GM21381 (cell line): ENCODE data around the gene FBXO46.
"Not testable (repeated sequence)": the region's sequence is repeated elsewhere in the genome, so short reads cannot be mapped to it uniquely, and the experiment has no call there.

Experiments used
- ATAC-seq: cut with Tn5 transposase; IDR thresholded peaks from one replicate; pipeline ENCODE4 v1.9.1; 2021; ENCODE audit warnings: mild to moderate bottlenecking, moderate library complexity; ENCODE audit not compliant: unreplicated experiment

FBXO46 gene

DNA sequence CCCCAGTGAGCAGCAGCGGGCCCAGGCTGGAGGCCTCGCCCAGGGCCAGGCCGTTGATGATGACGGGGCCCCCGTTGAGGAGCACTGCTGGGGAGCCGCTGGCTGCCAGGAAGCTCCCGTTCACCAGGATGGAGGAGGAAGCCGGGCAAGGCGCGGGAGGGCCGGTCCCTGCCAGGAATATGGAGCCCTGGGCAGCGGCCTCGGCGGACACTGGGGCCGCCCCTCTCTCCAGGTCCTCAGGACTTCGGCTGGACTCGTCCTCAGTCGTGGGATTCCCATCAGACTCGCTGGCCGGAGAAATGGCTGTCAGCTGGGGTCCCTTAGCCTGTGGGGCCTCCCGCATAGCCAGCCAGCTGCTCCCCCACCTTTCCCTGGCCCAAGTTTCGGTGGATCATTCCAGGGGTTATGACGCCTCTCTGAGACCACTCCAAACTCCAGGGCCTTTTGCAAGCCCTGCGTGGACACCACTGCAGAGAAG lies 36.2 kb upstream of the FBXO46 start:
- no peak for ATAC-seq

DNA sequence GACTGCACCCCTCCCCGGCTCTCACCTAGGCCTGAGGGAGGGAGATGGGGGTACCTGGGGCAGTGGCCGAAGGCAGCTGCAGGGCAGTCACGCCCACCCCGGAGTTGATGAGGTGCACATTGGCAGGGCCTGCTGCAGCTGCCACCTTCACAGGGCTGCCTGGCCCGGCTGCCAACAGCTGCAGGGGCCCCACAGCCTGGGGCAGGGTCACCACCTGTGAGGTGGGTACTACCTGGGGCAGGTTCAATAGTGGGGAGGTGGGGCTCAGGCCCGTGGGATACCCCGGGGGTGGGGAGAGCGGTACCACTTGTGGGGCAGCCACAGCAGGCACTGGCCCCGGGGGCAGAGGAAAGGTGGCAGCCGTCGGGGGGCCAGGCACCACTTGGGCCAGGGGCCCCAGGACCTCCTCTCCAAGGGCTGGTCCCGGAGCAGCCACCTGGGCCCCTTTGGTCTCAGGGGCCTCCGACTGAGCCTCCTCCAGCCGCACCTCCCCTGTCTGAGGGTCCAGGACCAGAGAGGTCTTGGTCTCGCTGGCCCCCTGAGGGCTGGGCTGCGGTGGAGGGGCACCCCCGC lies 35.7 kb upstream of the FBXO46 start:
- no peak for ATAC-seq

DNA sequence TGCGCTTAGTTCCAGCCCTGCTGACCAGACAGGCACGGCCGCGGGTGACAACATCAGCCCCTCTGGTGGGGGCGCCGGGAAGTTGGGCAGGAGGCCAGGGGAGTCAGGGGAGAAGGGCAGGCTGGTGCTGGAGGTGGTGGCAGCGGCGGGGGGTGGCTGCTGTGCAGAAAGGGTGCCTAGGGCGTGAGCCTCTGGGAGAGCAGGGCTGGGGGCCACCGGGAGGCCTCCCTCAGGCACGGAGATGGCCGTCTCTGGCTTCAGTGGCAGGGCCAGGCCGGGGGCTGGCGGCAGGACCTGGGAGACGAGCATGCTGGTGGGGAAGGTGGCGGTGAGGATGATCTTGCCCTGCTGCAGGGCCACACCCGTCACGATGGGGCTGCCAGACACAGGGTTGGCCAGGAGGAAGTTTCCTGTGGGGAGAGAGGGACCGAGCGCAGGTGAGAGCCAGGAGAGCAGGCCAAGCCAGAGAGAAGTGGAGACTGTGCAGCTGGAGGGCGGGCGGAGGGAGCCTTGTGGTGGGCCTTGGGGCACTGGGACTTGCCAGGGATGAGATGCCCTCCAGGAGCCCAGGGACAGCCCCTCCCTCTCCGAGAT lies 35.1 kb upstream of the FBXO46 start:
- ATAC-seq = no peak

DNA sequence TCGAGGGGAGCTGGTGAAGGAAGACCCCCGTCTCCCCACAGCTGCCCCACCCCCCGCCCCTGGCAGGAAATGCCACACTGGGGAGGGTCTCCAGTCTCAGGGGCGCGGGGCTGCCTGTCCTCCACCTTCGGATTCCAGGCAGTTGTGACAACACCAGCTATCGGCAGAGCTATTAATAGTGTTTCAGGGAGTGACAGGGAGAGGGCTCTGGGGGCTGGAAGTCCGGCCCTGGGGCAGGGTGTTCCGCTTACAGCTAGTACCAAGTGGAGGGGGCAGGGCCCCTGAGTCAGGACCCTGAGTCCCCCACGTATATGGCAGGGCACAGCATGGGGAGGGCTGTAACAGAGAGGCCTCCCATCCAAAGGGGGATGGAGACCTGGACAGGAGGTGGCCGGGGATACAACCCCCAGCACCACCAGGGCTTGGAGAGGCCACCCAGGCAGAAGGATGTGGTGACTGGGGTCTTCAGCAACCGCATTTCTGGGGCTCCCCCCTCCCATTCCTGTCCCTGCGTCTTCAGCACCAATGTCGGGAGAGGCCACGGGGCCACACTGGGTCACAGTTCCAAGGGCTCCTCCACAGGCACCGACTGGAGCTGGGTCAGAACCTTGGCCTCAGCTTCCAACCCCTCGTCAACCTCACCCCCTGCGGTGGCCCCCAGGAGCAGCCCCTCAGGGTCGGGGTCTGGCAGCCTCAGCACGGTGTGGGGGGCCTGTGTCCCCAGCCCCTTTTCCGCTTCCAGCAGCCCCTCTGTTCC lies 34.4 kb upstream of the FBXO46 start:
- ATAC-seq = no peak

DNA sequence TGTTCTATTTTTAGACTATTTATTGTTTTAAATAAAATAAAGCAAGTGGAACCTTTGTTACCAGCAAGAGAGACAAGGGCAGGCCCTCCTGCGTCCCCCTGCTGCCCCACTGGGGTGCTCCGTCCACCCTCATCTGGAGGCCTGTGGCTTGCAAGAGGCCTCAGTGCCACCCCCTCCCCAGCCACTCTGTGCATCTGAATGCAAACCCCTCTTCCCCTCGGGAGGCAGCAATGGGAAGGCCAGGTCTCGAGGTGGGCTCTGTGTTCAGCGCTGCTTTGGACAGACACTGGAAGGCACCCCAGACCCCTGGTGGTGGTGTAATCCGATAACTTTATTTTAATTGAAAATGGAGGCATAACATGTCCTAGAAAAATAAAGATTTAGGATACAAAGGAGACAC lies 33.8 kb upstream of the FBXO46 start:
- ATAC-seq = no peak

DNA sequence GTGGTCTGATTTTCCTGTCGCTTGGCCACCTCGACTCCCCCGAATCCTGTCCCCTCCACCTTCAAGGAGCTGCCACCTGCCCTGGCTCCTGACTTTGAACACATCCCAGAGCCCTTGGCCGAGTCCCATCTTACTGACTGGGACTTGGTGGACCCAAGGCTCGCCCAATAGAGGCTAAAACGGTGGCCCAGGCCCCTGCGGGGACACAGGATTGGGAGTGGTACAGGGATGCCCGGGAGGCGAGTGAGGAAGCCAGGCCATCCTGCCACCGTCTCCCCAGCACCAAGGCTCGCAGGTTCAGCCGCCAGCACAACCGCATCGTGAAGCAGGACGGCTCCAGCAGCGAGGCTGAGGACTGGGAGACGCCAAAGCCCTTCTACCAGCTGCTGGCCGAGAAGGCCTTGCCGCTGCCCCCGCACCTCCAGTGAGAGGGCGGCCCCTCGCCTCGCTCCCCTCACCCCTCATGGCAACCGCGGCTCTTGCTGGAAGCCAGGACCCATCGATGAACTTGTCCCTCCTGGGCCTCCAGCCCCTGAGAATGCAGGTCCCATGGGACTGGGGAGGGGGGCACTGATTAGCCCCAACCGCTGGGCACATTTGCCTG lies 33.1 kb upstream of the FBXO46 start:
- no peak for ATAC-seq

DNA sequence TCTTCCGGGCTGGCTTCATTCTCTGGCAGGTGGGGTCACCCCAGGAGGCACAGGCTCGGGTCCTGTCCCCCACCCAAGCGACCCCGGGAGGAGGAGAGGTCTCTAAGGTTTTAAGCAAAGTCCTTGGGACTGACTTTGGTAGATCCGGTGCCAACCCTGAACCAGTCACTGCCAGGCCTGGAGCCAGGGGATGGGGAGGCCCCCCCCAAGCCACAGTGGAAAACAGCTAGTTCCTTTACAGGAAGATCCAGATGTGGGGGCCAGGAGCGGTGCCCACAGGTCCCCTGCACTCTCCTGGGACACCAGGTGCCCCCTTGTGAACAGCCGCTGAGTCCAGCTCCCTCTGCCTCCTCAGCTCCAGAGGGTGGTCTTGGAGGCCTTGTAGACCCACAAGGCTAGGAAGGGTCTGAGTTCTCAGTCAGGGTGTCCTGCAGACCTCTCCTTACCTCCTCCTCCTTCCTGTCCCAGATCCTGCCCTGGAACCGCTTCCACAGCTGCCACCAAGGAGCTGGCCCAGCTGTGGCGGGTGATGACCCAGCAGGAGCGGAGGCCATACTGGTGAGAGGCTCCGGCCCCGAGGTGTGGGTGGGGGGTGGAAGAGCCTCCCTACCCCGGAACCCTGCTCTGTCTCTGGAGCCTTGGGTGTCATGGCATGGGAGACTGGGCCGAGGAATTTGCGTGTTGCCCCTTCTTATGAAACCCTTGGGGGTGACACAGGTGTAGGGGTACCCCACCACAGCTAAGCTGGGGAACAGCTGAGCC lies 32.4 kb upstream of the FBXO46 start:
- no peak for ATAC-seq

DNA sequence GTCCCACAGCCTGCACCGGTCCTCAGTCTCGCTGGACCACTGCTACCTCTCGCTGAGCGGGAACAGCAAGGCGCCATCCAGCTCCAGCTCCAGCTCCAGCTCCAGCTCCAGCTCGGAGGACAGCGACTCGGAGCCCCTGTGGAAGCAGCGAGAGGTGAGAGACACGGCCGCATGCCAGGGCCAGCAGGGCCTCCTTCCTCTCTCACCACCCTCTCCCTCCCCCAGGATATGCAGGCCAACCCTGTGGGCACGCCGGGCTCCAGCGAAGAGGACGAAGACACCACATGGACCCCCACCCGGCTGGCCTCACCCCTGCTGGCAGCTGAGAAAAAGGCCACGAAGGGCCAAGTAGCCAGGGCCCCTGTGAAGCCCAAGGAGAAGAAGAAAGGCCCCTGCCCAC lies 31.0 kb upstream of the FBXO46 start:
- no peak for ATAC-seq

DNA sequence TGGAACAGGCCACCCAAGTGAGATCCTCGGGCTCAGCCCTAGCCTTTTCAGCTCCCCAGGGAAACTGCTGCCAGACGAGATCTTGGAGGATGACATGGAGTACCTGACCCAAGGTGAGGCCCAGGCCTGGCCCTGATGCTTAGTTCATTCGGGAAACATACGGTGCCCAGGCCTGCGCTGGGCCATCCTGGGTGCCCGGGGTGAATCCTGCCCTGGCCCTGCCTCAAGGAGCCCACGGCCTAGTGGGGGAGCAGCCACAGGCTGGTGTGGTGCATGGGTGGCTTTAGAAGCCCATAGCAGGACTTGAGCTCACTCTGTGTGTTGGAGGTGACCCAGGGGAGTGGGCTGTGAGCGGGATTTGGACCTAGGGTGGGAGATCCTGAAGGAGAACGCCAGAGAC lies 28.2 kb upstream of the FBXO46 start:
- no peak for ATAC-seq

DNA sequence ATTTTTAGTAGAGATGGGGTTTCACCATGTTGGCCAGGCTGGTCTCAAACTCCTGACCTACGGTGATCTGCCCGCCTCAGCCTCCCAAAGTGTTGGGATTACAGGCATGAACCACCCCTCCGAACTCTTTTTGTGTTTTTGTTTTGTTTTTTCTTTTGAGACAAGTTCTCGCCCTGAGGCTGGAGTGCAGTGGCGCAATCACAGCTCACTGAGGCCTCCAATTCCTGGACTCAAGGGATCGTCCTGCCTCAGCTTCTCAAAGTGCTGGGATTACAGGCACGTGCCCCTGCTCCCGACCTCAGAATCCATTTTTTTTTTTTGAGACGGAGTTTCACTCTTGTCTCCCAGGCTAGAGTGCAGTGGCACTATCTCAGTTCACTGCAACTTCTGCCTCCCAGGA lies 27.0 kb upstream of the FBXO46 start:
- ATAC-seq = no peak

DNA sequence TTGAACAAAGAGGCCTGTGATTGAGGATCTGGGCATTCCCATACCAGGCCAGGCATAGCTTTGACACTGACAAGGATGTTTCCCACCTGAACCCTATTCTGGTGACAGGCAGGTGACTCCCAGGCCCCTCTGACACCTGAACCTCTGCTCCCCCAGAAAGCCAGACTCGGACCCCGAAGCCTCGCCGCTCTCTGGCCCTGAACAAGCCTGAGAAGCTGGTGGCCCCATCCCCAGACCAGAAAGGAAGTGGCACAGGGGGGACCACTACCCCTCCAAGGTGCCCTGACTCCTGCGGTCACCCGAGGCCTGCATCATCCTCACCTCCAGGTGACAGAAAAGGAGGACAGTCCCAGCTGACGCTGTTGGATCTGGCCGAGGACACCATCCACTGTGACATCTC lies 23.6 kb upstream of the FBXO46 start:
- ATAC-seq = no peak

DNA sequence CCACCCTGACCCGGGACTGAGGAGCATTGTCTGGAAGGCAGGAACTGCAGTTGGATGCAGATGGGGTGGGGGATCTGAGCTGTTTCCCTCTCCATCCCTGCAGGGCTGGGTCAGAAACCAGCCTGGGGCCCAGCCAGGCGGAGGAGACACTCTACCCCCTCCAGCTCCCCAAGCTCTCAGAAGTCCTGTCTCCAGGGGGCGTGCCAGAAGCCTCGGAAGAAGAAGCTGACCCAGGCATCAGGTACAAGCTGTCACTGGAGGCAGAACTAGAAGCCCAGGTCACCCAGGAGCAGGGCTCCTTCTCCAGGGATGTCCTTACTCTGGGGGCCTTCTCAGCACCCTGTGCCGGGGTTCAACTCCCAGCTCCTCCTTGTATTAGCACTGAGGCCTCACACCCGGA lies 22.9 kb upstream of the FBXO46 start:
- no peak for ATAC-seq

DNA sequence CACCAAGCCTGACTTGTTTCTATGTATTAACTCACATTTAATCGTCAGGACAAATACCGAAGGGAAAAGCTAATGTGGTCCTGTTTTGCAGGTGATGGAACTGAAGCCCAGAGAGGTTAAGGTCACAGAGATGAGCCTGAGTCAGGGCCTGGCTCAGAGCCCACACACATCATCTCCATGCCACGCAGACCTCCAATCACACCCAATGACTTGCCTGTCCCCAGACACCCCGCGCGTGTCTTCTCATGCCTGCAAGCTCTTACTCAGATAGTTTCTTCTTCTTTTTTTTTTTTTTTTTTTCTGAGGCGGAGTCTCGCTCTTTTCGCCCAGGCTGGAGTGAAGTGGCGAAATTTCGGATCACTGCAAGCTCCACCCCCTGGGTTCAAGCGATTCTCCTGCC lies 21.9 kb upstream of the FBXO46 start:
- ATAC-seq = no peak

DNA sequence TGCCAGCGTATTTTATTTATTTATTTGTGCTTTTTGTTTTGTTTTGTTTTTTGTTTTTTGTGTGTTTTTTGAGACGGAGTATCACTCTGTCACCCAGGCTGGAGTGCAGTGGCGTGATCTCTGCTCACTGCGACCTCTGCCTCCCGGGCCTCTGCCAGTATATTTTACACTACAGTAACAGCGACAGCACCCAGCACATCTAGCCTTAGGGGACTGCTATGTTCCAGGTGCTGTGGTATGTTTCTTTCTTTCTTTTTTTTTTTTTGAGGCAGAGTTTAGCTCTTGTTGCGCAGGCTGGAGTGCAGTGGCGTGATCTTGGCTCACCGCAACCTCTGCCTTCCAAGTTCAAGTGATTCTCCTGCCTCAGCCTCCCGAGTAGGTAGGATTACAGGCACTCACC lies 20.8 kb upstream of the FBXO46 start:
- not testable (repeated sequence) for ATAC-seq

DNA sequence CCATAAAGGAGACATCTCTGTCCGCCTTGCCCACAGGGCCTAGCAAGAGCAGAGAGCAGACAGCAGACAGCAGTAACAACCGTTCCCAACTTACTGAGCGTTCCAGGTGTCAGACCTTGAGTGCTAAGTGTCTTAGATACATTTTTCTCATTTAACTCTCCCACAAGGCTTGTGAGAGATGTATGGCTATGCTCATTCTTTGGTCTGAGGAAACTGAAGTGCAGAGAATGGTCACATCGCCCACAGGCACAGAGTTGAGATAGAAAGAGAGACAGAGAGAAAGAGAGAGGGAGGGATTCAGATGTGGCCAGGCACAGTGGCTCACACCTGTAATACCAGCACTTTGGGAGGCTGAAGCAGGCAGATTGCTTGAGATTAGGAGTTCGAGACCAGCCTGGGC lies 16.8 kb upstream of the FBXO46 start:
- no peak for ATAC-seq

DNA sequence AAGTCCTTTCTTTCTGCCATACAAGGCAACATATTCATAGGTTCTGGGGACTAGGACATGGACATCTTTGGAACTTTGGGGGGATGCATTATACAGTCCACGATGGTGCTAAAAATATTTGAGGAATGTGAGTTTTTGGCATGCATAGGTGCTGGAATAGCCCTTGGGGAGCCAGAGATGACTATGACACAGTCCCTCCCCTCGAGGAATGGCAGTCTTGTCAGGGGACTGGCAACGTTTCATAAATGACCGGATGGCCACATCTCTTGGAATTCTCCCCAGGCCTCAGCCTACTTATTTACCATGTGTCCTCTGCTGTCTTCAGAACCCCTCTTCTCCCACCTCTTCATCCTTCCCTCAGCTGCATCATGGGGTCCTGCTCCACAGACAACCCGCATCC lies 16.2 kb upstream of the FBXO46 start:
- ATAC-seq = no peak

DNA sequence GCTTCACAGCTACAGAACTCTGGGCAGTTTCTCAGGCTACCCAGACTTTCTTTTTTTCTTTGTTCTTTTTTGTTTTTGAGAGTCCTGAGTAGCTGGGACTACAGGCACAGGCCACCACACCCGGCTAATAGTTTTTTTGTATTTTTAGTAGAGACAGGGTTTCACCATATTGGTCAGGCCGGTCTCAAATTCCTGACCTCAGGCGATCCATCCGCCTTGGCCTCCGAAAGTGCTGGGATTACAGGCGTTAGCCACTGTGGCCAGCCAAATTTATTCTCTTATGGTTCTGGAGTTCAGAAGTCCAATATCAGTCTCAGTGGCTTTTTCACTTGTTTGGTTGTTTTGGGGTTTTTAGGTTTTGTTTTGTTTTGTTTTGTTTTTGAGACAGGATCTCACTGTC lies 14.9 kb upstream of the FBXO46 start:
- ATAC-seq = no peak

DNA sequence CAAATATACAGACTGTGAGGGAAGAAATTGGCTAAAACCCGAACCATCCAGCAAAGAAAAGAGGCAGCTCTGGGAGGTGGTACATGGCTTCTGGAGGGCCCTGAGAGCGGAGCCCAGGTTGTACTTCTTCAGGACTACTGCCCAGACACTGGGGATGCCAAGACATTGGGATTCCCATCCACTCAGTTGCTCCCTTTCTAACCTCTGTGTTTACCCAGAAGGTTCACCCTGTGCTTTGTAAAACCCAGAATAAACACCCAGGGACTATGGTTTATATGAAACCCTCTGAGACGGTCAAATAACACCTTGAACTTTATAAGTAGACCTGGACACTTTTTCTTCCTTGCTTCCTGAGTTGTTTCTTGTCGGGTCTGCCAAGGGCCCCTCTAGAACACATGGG lies 12.3 kb upstream of the FBXO46 start:
- no peak for ATAC-seq

DNA sequence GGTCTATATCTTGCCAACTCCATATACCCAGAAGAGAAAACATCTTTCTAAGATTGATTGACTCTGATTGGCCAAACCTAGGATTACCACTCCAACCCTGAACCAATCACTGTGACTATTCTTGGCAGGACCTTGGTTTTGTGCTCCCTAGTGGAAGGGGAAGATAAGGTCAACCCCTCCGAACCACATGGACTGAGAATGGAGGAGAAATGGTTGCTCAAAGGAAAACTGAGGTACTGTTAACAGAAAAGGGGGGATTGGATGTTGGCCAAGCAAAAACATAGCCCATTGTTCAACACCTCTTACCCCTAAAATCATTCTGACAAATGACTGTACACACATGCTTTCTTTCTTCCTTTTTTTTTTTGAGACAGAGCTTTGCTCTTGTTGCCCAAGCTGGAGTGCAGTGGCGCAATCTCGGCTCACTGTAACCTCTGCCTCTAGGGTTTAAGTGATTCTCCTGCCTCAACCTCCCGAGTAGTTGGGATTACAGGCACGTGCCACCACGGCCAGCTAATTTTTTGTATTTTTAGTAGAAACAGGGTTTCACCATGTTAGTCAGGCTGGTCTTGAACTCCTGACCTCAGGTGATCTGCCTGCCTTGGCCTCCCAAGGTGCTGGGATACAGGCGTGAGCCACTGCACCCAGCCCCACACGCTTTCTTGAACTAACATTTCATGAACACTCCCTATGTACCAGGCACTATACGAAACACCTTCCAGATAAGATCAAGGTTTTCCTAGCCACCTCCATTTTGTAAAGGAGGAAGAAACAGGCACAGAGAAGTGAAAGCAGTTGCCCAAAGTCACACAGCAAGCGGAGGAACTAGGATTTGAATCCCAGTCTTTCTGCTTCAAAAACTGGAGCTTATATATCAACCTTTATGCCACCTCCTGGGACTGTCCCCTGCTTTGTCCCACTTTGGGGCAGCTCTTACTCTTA lies 9.1 kb upstream of the FBXO46 start:
- no peak for ATAC-seq

DNA sequence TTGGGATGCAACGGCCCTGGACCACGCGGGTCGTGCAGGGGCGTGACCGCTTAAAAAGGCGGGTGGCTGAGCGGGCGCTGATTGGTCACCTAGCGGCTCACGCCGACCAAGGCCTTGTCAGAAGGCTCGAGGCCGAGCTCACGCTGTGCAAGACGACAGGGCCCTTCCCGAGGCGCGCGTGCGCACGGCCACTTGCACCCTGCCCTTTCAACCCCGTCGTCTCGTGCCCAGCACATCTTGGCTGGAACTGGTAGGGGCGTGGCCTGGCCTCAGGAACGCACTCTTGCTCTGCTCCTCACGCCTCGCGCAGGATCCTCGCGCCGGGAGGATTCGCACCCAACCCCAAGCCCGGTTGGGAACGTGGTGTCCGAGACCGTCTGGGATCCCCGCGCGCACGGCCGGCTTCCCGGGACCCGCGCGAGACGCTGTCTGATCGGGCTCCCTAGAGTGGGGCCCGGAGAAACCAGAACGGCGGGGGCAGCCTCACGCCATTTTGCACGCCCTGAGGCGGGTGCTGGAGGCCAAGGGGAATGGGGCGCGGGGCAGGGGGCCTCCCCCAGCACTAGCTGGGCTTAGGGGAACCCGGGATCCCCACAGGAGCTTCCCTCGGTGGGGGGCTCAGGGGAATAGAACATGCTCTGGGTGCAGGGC lies 2.6 kb upstream of the FBXO46 start, which contains the start of gene MEIOSIN:
Gene MEIOSIN (plus strand): TSS at position 280 of the 651 bp plus-strand sequence. CDS start 1,938 bp downstream, outside the sequence.
- no peak for ATAC-seq
